Measurements from ENCODE around the gene FCGR1A. TPM values are rescaled to one million over a fixed set of nuclear protein-coding genes. Genes with fewer than 3 reads are reported as not detected.
A peak's percentile ranks its signal among the peaks of the same experiment; 100 is the strongest.
"Not testable (repeated sequence)": the region's sequence is repeated elsewhere in the genome, so short reads cannot be mapped to it uniquely, and the experiment has no call there.

The FCGR1A gene
- 1 to 10 TPM in 1 of 4 donors, not detected in 3; 2.9 TPM for total RNA-seq

- H3K4me3 ChIP-seq; H3K4me1 ChIP-seq; in situ Hi-C loops (cut with MboI; ENCODE audit: low pct_ligation_motif_present in 1 of 4, low pct_unique_long_range_greater_than_20kb in 1 of 4, low sequenced_read_pairs in 3 of 4); H3K36me3 ChIP-seq; H3K27ac ChIP-seq; H3K9me3 ChIP-seq; intact Hi-C loops (cut with DNase I; ENCODE audit: low total_unique reads); DNase-seq; H3K27me3 ChIP-seq: not testable (repeated sequence)
- no CpG with 5 or more reads among the region's 2 CpGs for WGBS, 2 donors (ENCODE audit: low coverage in 1 of 2)
Observed at GRCh38 chr1:149782600-149782999, at the start of gene FCGR1A. Gene FCGR1A (plus strand): TSS chr1:149782694. CDS start chr1:149782744, 50 bp downstream.

- H3K4me3 ChIP-seq; in situ Hi-C loops (cut with MboI; ENCODE audit: low pct_ligation_motif_present in 1 of 4, low pct_unique_long_range_greater_than_20kb in 1 of 4, low sequenced_read_pairs in 3 of 4); DNase-seq; H3K4me1 ChIP-seq; H3K27ac ChIP-seq; H3K36me3 ChIP-seq; H3K9me3 ChIP-seq; H3K27me3 ChIP-seq; intact Hi-C loops (cut with DNase I; ENCODE audit: low total_unique reads): not testable (repeated sequence)
- no CpG with 5 or more reads among the region's 2 CpGs for WGBS, 2 donors (ENCODE audit: low coverage in 1 of 2)
Observed at GRCh38 chr1:149732781-149733180, 49.7 kb upstream of the FCGR1A start.

- H3K36me3 ChIP-seq; H3K4me1 ChIP-seq; in situ Hi-C loops (cut with MboI; ENCODE audit: low pct_ligation_motif_present in 1 of 4, low pct_unique_long_range_greater_than_20kb in 1 of 4, low sequenced_read_pairs in 3 of 4); H3K9me3 ChIP-seq; H3K4me3 ChIP-seq; H3K27ac ChIP-seq; intact Hi-C loops (cut with DNase I; ENCODE audit: low total_unique reads); DNase-seq; H3K27me3 ChIP-seq: not testable (repeated sequence)
- WGBS, 2 donors (ENCODE audit: low coverage in 1 of 2): no CpG with 5 or more reads among the region's 1 CpG
Observed at GRCh38 chr1:149734692-149735091, 47.8 kb upstream of the FCGR1A start.

- 15% methylated on average over 12 of the region's 26 CpGs; no CpG with 5 or more reads in 1 of the 2 donors for WGBS, 2 donors (ENCODE audit: low coverage in 1 of 2)
- peak overlapping the region in 2 of 4 donors; percentile 5 to 27 for H3K4me3 ChIP-seq
- in situ Hi-C loops (cut with MboI; ENCODE audit: low pct_ligation_motif_present in 1 of 4, low pct_unique_long_range_greater_than_20kb in 1 of 4, low sequenced_read_pairs in 3 of 4); H3K36me3 ChIP-seq; intact Hi-C loops (cut with DNase I; ENCODE audit: low total_unique reads); H3K4me1 ChIP-seq; H3K27me3 ChIP-seq; H3K9me3 ChIP-seq; H3K27ac ChIP-seq: not testable (repeated sequence)
- peak; percentile 16 for DNase-seq
Observed at GRCh38 chr1:149740148-149740581, 42.3 kb upstream of the FCGR1A start.

- in situ Hi-C loops (cut with MboI; ENCODE audit: low pct_ligation_motif_present in 1 of 4, low pct_unique_long_range_greater_than_20kb in 1 of 4, low sequenced_read_pairs in 3 of 4): not testable (repeated sequence)
Observed at GRCh38 chr1:149740590-149741230, 41.8 kb upstream of the FCGR1A start.

GRCh38 chr1:149741914-149742313 is 40.6 kb upstream of the FCGR1A start:
- H3K9me3 ChIP-seq; in situ Hi-C loops (cut with MboI; ENCODE audit: low pct_ligation_motif_present in 1 of 4, low pct_unique_long_range_greater_than_20kb in 1 of 4, low sequenced_read_pairs in 3 of 4); H3K27ac ChIP-seq; intact Hi-C loops (cut with DNase I; ENCODE audit: low total_unique reads); H3K36me3 ChIP-seq; DNase-seq; H3K4me1 ChIP-seq; H3K4me3 ChIP-seq: not testable (repeated sequence)
- H3K27me3 ChIP-seq: peaks cover 12% of the 10 kb centered on the region
- WGBS, 2 donors (ENCODE audit: low coverage in 1 of 2): no CpG with 5 or more reads among the region's 5 CpGs

More at GRCh38 chr1:149740590-149741230, 41.8 kb upstream of the FCGR1A start:
- WGBS, 2 donors (ENCODE audit: low coverage in 1 of 2): 47% methylated on average over 3 of the region's 13 CpGs; no CpG with 5 or more reads in 1 of the 2 donors
- intact Hi-C loops (cut with DNase I; ENCODE audit: low total_unique reads); H3K27me3 ChIP-seq; H3K4me1 ChIP-seq; H3K27ac ChIP-seq; H3K36me3 ChIP-seq; DNase-seq; H3K9me3 ChIP-seq: not testable (repeated sequence)
- H3K4me3 ChIP-seq: peak overlapping the region in 2 of 4 donors; percentile 5 to 27

GRCh38 chr1:149746463-149747356 is 35.8 kb upstream of the FCGR1A start:
- H3K9me3 ChIP-seq; H3K4me1 ChIP-seq; in situ Hi-C loops (cut with MboI; ENCODE audit: low pct_ligation_motif_present in 1 of 4, low pct_unique_long_range_greater_than_20kb in 1 of 4, low sequenced_read_pairs in 3 of 4); H3K36me3 ChIP-seq; DNase-seq; H3K4me3 ChIP-seq; H3K27ac ChIP-seq; intact Hi-C loops (cut with DNase I; ENCODE audit: low total_unique reads): not testable (repeated sequence)
- peaks cover 24% of the 10 kb centered on the region for H3K27me3 ChIP-seq
- WGBS, 2 donors (ENCODE audit: low coverage in 1 of 2): 61 to 72% methylated on average over 3 to 5 of the region's 41 CpGs

- intact Hi-C loops (cut with DNase I; ENCODE audit: low total_unique reads); H3K36me3 ChIP-seq; H3K4me3 ChIP-seq; DNase-seq; H3K4me1 ChIP-seq; in situ Hi-C loops (cut with MboI; ENCODE audit: low pct_ligation_motif_present in 1 of 4, low pct_unique_long_range_greater_than_20kb in 1 of 4, low sequenced_read_pairs in 3 of 4); H3K27ac ChIP-seq; H3K9me3 ChIP-seq: not testable (repeated sequence)
- WGBS, 2 donors (ENCODE audit: low coverage in 1 of 2): 5 to 15% methylated on average over 5 to 20 of the region's 40 CpGs
- H3K27me3 ChIP-seq: peaks cover 24% of the 10 kb centered on the region
Observed at GRCh38 chr1:149747359-149748143, 34.9 kb upstream of the FCGR1A start.

GRCh38 chr1:149748144-149748500 is 34.4 kb upstream of the FCGR1A start:
- 20 to 23% methylated on average over 1 to 4 of the region's 8 CpGs for WGBS, 2 donors (ENCODE audit: low coverage in 1 of 2)
- DNase-seq; in situ Hi-C loops (cut with MboI; ENCODE audit: low pct_ligation_motif_present in 1 of 4, low pct_unique_long_range_greater_than_20kb in 1 of 4, low sequenced_read_pairs in 3 of 4); H3K36me3 ChIP-seq; H3K4me3 ChIP-seq; H3K27ac ChIP-seq; H3K9me3 ChIP-seq; H3K4me1 ChIP-seq; intact Hi-C loops (cut with DNase I; ENCODE audit: low total_unique reads): not testable (repeated sequence)
- peaks cover 24% of the 10 kb centered on the region for H3K27me3 ChIP-seq

GRCh38 chr1:149750562-149750961 is 31.9 kb upstream of the FCGR1A start:
- peaks cover 24% of the 10 kb centered on the region for H3K27me3 ChIP-seq
- WGBS, 2 donors (ENCODE audit: low coverage in 1 of 2): 55% methylated on average over 2 of the region's 2 CpGs; no CpG with 5 or more reads in 1 of the 2 donors
- H3K4me1 ChIP-seq; H3K27ac ChIP-seq; H3K4me3 ChIP-seq; H3K36me3 ChIP-seq; DNase-seq; intact Hi-C loops (cut with DNase I; ENCODE audit: low total_unique reads); in situ Hi-C loops (cut with MboI; ENCODE audit: low pct_ligation_motif_present in 1 of 4, low pct_unique_long_range_greater_than_20kb in 1 of 4, low sequenced_read_pairs in 3 of 4); H3K9me3 ChIP-seq: not testable (repeated sequence)

All from transverse colon (tissue), 4 donors.